Measurements from ENCODE around the gene SKA2.
"Not testable (repeated sequence)": the region's sequence is repeated elsewhere in the genome, so short reads cannot be mapped to it uniquely, and the experiment has no call there.

Gene SKA2

DNA sequence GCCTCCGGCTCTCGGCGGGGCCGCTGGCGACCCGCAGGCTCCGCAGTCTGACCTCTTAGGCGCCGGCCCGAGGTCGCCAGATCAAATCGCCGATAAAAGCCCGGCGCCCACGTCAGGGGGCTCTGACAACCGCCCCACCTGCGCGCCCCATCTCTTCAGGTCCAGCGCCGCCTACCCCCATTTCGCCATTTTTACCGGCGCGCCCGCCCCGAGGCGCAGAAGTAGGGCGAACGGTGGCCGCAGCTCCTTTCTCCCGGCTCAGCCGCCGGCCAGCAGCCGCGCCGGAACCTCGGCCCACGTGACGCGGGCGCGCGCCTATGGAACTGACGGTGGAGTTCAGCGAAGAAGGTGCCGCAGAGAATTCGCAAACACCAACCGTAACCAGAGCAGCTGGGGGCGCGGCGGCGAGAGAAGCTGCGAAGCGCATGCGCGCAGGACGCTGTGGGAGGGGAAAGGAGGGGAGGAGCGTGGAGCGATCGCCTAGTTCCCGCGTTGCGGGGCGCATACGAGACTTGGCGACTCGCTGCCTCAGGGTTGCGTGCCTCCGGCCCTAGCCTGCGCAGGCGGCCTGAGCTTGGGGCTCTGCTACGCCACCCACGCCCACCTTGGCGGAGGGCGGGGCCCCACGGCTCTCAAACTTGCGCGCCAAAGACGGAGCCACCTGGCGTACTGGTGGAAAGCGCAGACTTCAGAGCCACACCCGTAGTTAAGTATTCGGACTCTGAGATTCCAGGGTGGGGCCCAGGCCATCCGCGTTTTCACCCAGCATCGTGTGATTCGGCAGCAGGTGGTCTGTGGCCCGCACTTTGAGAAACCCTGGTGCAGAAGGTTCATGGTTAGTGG lies 48.3 kb downstream of the SKA2 start, which contains the start of gene TRIM37:
Gene TRIM37 (minus strand): TSS at position 418 of the 843 bp plus-strand sequence. CDS start 419 bp downstream, outside the sequence.
- Histone ChIP-seq H3K27ac (ENCODE audit: low read depth, low read length) (peak within 1 kb of the TSS; percentile 75), H3K27me3 (ENCODE audit: control insufficient read depth in 1 of 2, insufficient read depth in 2 of 2, low read length in 2 of 2) (no peaks in the 10 kb centered on the region), H3K36me3 (ENCODE audit: control insufficient read depth in 1 of 2, insufficient read depth in 2 of 2, low read length in 2 of 2) (no peaks in the 10 kb centered on the region), H3K9ac (ENCODE audit: low read depth in 1 of 2, low read length in 2 of 2) (peak within 1 kb of the TSS; percentile 48 to 73), H3K4me1 (ENCODE audit: control insufficient read depth in 1 of 2, insufficient read depth in 2 of 2, low read length in 2 of 2) (peaks cover 13 to 15% of the 10 kb centered on the region in 2 donors), H3K4me3 (ENCODE audit: low read depth in 1 of 2, low read length in 2 of 2) (peak within 1 kb of the TSS; percentile 76 to 90), H3K9me3 (ENCODE audit: control insufficient read depth in 1 of 2, low read length in 2 of 2) (no peaks in the 10 kb centered on the region)

GRCh38 chr17:59105852-59106462 lies 49.0 kb downstream of the SKA2 start:
- Histone ChIP-seq H3K27me3 (ENCODE audit: control insufficient read depth in 1 of 2, insufficient read depth in 2 of 2, low read length in 2 of 2) (no peaks in the 10 kb centered on the region), H3K4me1 (ENCODE audit: control insufficient read depth in 1 of 2, insufficient read depth in 2 of 2, low read length in 2 of 2) (peaks cover 13 to 15% of the 10 kb centered on the region in 2 donors), H3K4me3 (ENCODE audit: low read depth in 1 of 2, low read length in 2 of 2) (peak overlapping the region; percentile 76 to 90), H3K36me3 (ENCODE audit: control insufficient read depth in 1 of 2, insufficient read depth in 2 of 2, low read length in 2 of 2) (no peaks in the 10 kb centered on the region), H3K9ac (ENCODE audit: low read depth in 1 of 2, low read length in 2 of 2) (peak overlapping the region; percentile 48 to 73), H3K9me3 (ENCODE audit: control insufficient read depth in 1 of 2, low read length in 2 of 2) (no peaks in the 10 kb centered on the region), H3K27ac (ENCODE audit: low read depth, low read length) (peak overlapping the region; percentile 75)

- Histone ChIP-seq H3K27me3 (ENCODE audit: control insufficient read depth in 1 of 2, insufficient read depth in 2 of 2, low read length in 2 of 2) (no peaks in the 10 kb centered on the region), H3K9me3 (ENCODE audit: control insufficient read depth in 1 of 2, low read length in 2 of 2) (no peaks in the 10 kb centered on the region), H3K4me1 (ENCODE audit: control insufficient read depth in 1 of 2, insufficient read depth in 2 of 2, low read length in 2 of 2) (peaks cover 6 to 8% of the 10 kb centered on the region in 2 donors), H3K4me3 (ENCODE audit: low read depth in 1 of 2, low read length in 2 of 2) (no peak overlapping the region), H3K36me3 (ENCODE audit: control insufficient read depth in 1 of 2, insufficient read depth in 2 of 2, low read length in 2 of 2) (peaks cover 0 to 3% of the 10 kb centered on the region in 2 donors), H3K27ac (ENCODE audit: low read depth, low read length) (no peak overlapping the region), H3K9ac (ENCODE audit: low read depth in 1 of 2, low read length in 2 of 2) (no peak overlapping the region)
Measured at GRCh38 chr17:59101178-59101577, 53.8 kb downstream of the SKA2 start.

- no peaks in the 10 kb centered on the region for H3K27me3 ChIP-seq (ENCODE audit: control insufficient read depth in 1 of 2, insufficient read depth in 2 of 2, low read length in 2 of 2)
- H3K36me3 ChIP-seq (ENCODE audit: control insufficient read depth in 1 of 2, insufficient read depth in 2 of 2, low read length in 2 of 2) = peaks cover 0 to 3% of the 10 kb centered on the region in 2 donors
- no peaks in the 10 kb centered on the region for H3K9me3 ChIP-seq (ENCODE audit: control insufficient read depth in 1 of 2, low read length in 2 of 2)
- no peaks in the 10 kb centered on the region for H3K4me1 ChIP-seq (ENCODE audit: control insufficient read depth in 1 of 2, insufficient read depth in 2 of 2, low read length in 2 of 2)
- no peak overlapping the region for H3K27ac ChIP-seq (ENCODE audit: low read depth, low read length)
- no peak overlapping the region for H3K9ac ChIP-seq (ENCODE audit: low read depth in 1 of 2, low read length in 2 of 2)
- no peak overlapping the region for H3K4me3 ChIP-seq (ENCODE audit: low read depth in 1 of 2, low read length in 2 of 2)
Measured at GRCh38 chr17:59097876-59098275, 57.1 kb downstream of the SKA2 start.

DNA sequence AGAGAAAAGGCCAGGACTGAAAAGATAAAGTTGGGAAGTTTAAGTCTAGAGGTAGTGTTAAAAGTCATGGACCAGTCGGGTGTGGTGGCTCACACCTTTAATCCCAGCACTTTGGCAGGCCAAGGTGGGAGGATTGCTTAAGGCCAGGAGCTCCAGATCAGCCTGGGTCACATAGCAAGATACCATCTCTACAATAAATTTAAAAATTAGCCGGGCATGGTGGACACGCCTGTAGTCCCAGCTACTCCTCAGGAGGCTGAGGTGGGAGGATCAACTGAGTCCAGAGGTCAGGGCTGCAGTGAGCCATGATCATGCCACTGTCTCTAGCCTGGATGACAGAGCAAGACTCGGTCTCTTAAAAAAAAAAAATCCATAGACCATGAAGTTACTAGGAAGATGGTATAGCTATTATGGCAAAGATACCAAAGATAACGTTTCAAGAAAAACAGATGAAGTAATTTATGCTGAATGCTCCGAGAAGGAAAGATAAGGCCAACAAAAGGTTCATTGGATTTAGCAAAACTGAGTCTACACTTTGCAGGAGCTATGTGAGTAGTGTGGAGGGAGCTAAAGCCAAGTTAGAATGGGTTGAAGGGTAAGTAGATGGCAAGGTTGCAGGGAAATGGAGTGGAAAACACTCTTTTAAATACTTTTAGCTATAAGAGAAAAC lies 60.0 kb downstream of the SKA2 start:
- Histone ChIP-seq H3K9ac (ENCODE audit: low read depth in 1 of 2, low read length in 2 of 2) (no peak overlapping the region), H3K4me1 (ENCODE audit: control insufficient read depth in 1 of 2, insufficient read depth in 2 of 2, low read length in 2 of 2) (no peaks in the 10 kb centered on the region), H3K27ac (ENCODE audit: low read depth, low read length) (no peak overlapping the region), H3K36me3 (ENCODE audit: control insufficient read depth in 1 of 2, insufficient read depth in 2 of 2, low read length in 2 of 2) (no peaks in the 10 kb centered on the region), H3K9me3 (ENCODE audit: control insufficient read depth in 1 of 2, low read length in 2 of 2) (no peaks in the 10 kb centered on the region), H3K4me3 (ENCODE audit: low read depth in 1 of 2, low read length in 2 of 2) (no peak overlapping the region), H3K27me3 (ENCODE audit: control insufficient read depth in 1 of 2, insufficient read depth in 2 of 2, low read length in 2 of 2) (no peaks in the 10 kb centered on the region)

DNA sequence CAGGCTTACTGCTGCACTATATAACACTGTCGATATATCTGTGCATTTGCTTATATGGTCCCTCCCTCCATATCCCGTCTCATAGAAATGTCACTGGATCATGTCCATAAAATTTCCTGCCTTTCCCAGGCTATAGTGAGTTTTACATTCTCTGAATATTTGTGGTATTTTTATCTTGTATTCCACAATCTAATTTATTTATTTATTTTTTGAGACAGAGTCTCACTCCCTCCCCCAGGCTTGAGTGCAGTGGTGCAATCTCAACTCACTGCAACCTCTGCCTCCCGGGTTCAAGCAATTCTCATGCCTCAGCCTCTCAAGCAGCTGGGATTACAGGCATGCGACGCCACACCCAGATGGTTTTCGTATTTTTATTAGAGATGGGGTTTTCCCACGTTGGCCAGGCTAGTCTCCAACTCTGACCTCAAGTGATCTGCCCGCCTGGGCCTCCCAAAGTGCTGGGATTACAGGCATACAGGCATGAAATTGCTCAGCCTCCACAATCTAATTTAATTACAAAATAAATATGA lies 61.2 kb downstream of the SKA2 start:
- Histone ChIP-seq H3K4me3 (ENCODE audit: low read depth in 1 of 2, low read length in 2 of 2) (no peak overlapping the region), H3K4me1 (ENCODE audit: control insufficient read depth in 1 of 2, insufficient read depth in 2 of 2, low read length in 2 of 2) (no peaks in the 10 kb centered on the region), H3K27me3 (ENCODE audit: control insufficient read depth in 1 of 2, insufficient read depth in 2 of 2, low read length in 2 of 2) (no peaks in the 10 kb centered on the region), H3K9ac (ENCODE audit: low read depth in 1 of 2, low read length in 2 of 2) (no peak overlapping the region), H3K27ac (ENCODE audit: low read depth, low read length) (no peak overlapping the region), H3K36me3 (ENCODE audit: control insufficient read depth in 1 of 2, insufficient read depth in 2 of 2, low read length in 2 of 2) (peaks cover 0 to 6% of the 10 kb centered on the region in 2 donors), H3K9me3 (ENCODE audit: control insufficient read depth in 1 of 2, low read length in 2 of 2) (no peaks in the 10 kb centered on the region)

- Histone ChIP-seq H3K9me3 (ENCODE audit: control insufficient read depth in 1 of 2, low read length in 2 of 2) (no peaks in the 10 kb centered on the region), H3K4me3 (ENCODE audit: low read depth in 1 of 2, low read length in 2 of 2) (no peak overlapping the region), H3K9ac (ENCODE audit: low read depth in 1 of 2, low read length in 2 of 2) (no peak overlapping the region), H3K4me1 (ENCODE audit: control insufficient read depth in 1 of 2, insufficient read depth in 2 of 2, low read length in 2 of 2) (no peaks in the 10 kb centered on the region), H3K27ac (ENCODE audit: low read depth, low read length) (no peak overlapping the region), H3K36me3 (ENCODE audit: control insufficient read depth in 1 of 2, insufficient read depth in 2 of 2, low read length in 2 of 2) (peaks cover under 1 to 10% of the 10 kb centered on the region in 2 donors), H3K27me3 (ENCODE audit: control insufficient read depth in 1 of 2, insufficient read depth in 2 of 2, low read length in 2 of 2) (no peaks in the 10 kb centered on the region)
Measured at GRCh38 chr17:59093145-59093701, 61.8 kb downstream of the SKA2 start.

- H3K27ac ChIP-seq (ENCODE audit: low read depth, low read length); H3K4me3 ChIP-seq (ENCODE audit: low read depth in 1 of 2, low read length in 2 of 2); H3K27me3 ChIP-seq (ENCODE audit: control insufficient read depth in 1 of 2, insufficient read depth in 2 of 2, low read length in 2 of 2); H3K9me3 ChIP-seq (ENCODE audit: control insufficient read depth in 1 of 2, low read length in 2 of 2); H3K9ac ChIP-seq (ENCODE audit: low read depth in 1 of 2, low read length in 2 of 2); H3K4me1 ChIP-seq (ENCODE audit: control insufficient read depth in 1 of 2, insufficient read depth in 2 of 2, low read length in 2 of 2): not testable (repeated sequence)
- H3K36me3 ChIP-seq (ENCODE audit: control insufficient read depth in 1 of 2, insufficient read depth in 2 of 2, low read length in 2 of 2) = peaks cover 9 to 26% of the 10 kb centered on the region in 2 donors
Measured at GRCh38 chr17:59090593-59090992, 64.4 kb downstream of the SKA2 start.

- Histone ChIP-seq H3K9me3 (ENCODE audit: control insufficient read depth in 1 of 2, low read length in 2 of 2) (no peaks in the 10 kb centered on the region), H3K36me3 (ENCODE audit: control insufficient read depth in 1 of 2, insufficient read depth in 2 of 2, low read length in 2 of 2) (peaks cover 14 to 36% of the 10 kb centered on the region in 2 donors), H3K27ac (ENCODE audit: low read depth, low read length) (no peak overlapping the region), H3K4me3 (ENCODE audit: low read depth in 1 of 2, low read length in 2 of 2) (no peak overlapping the region), H3K4me1 (ENCODE audit: control insufficient read depth in 1 of 2, insufficient read depth in 2 of 2, low read length in 2 of 2) (no peaks in the 10 kb centered on the region), H3K9ac (ENCODE audit: low read depth in 1 of 2, low read length in 2 of 2) (no peak overlapping the region), H3K27me3 (ENCODE audit: control insufficient read depth in 1 of 2, insufficient read depth in 2 of 2, low read length in 2 of 2) (no peaks in the 10 kb centered on the region)
Measured at GRCh38 chr17:59084154-59084553, 70.8 kb downstream of the SKA2 start.
